LNCAP (cell line): ENCODE results near the gene METTL21C.

Experiments
- TF ChIP-seq, protein P1 (sequence below): fragments of 450-650 bp; IDR thresholded peaks from 2 replicates; pipeline ENCODE4 v1.5.1; 2017; ENCODE audit warnings: mild to moderate bottlenecking

Gene METTL21C

DNA sequence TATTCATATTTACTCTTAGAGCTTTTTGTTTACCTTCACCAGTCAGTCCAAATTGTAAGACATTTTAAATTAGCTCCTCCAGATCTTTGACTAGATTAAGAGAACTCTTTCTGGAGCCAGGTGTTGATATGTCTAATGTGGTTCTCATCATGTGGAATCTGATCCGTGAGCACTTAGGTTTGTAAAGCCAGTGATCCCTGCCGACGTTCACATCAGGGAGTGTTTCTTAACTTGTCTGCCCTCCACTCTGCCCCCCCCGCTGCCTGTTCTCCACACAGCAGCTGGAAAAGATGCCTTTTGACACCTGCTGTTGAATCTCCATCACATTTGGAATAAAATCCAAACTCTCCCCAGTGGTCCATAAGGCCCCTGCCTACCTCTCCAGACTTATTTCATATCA, 17.7 kb downstream of the METTL21C start:
- TF ChIP-seq, protein P1, sequence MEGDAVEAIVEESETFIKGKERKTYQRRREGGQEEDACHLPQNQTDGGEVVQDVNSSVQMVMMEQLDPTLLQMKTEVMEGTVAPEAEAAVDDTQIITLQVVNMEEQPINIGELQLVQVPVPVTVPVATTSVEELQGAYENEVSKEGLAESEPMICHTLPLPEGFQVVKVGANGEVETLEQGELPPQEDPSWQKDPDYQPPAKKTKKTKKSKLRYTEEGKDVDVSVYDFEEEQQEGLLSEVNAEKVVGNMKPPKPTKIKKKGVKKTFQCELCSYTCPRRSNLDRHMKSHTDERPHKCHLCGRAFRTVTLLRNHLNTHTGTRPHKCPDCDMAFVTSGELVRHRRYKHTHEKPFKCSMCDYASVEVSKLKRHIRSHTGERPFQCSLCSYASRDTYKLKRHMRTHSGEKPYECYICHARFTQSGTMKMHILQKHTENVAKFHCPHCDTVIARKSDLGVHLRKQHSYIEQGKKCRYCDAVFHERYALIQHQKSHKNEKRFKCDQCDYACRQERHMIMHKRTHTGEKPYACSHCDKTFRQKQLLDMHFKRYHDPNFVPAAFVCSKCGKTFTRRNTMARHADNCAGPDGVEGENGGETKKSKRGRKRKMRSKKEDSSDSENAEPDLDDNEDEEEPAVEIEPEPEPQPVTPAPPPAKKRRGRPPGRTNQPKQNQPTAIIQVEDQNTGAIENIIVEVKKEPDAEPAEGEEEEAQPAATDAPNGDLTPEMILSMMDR, result no peak

DNA sequence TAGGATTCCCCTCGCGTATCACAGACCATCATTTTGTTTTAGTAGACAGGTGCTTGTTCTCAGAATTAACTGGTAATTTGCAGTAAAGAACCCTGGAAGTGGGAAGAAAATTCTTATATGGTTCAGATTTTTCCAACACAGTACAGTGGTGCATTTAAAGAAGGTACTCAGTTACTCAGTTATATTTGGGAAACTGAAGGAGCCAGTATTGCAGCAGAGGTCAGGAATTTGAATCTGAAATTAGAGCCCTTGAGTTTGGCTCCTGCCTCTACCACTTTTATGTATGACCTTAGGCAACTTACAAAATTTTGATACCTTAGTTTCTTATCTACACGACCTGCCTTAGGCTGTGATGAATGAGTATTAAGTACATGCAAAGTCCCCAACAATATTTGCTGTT, 19.7 kb downstream of the METTL21C start:
- TF ChIP-seq, protein P1, result no peak

DNA sequence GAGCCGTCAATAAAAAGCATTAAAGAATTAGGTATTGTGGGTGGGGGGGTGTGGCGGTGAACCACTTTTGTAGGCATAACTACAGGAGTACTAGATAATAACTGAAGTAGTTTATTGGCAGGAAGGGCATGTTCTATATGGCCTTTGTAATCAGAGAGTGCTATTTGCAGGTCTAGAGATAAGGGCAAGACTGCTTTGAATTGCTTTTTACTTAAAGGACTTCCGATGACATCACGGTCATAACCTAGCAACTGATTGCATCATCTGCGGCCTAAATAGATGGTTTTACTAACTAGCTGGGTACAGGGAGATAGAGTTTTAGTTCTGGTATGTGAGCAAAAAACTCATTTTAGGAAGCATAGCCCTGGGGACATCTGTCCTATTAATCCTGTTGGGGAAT, 24.7 kb downstream of the METTL21C start:
- TF ChIP-seq, protein P1, result no peak

DNA sequence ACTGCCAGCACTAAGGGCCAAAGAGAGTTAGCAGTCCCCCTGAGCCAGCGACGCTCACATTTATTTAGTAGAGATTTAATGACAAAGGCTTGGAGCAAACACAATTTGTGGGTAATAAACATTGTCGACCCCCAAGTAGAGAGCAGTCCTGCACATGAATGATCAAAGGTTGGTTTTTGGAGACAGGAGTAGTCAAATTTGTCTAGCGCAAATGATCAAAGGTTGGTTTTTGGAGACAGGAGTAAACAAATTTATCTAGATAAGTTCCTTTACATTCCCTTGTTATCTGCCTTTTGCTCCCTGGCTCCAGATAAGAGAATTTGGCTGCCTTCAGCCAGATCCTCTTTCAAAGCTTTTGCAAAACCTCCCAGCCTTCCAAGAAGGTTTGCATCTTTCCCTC, 26.9 kb downstream of the METTL21C start:
- TF ChIP-seq, protein P1, result no peak

DNA sequence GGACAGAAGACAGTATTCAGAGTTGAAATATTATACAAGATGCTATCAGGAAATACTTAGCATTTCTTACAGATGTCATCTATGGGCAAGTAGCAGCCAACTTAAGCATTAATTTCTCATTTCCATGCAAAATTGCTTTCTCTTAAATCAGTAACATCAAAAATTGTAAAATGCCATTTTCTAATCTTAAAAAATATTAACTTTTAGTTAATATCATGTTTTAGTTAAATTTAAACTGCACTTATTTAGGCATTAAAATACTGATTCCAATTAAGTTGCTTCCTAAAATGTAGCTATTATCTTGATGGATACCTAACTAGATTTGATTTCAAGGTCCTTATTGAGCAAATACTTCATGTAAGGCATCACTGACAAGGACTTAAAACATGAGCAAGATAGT, 27.8 kb downstream of the METTL21C start:
- TF ChIP-seq, protein P1, result no peak

DNA sequence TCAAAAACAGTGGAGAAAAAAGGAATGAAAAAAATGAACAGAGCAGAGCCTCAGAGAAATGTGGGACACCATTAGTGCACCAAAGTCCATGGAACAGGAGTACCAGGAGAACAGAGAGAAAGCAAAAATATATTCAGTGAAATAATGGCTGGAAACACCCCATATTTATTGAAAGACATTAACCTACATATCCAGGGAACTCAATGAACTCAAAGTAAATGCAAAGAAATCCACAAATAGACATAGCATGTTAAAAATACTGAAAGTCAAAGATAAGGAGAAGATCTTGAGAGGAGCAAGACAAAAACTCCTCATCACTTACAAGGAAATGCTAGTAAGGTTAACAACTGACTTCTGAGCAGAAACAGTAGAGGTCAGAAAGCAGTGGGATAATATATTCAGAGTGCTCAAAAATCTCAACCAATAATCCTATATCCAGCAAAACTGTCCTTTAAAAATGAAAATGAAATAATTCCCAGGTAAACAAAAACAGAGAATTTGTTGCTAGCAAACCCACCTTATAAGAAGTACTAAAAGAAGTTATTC, 35.6 kb downstream of the METTL21C start:
- TF ChIP-seq, protein P1, result no peak

DNA sequence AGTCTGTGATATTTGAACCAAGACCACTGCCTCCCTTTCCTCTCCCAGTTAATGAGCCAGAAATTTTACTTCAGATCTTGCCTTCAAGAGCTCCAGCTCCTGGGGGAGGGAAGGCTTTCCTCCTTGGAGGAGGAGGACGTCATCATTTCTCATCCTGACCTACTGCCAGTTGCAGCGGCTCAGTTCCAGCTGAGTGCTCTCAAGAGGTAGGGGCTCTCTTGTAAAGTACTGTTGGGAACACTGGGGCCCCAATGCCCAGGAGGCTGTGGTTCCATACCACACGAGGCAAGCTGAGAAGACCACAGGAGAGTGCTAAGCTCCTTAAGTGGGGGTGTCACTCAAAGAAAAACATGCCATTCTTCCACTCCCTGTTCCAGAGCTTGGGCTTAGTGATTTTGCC, 36.2 kb downstream of the METTL21C start:
- TF ChIP-seq, protein P1, result no peak

DNA sequence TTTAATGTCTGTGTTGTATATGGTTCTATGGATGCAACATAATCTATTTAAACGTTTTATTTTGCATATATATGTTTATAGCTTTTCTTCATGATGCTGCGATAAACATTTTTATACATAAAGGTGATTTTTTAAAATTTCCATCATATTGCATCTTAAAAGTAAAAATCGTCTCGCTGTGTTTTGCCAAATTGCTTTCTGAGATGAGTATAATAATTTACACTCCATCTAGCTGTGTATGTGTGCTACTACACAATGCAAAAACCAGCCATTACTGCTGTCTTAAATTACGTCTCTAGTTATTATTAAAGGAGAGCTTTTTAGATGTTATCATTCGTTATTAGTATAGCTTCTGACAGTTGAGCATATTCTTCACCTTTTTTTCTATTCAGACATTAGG, 37.2 kb downstream of the METTL21C start:
- TF ChIP-seq, protein P1, result peak; percentile 45
